Hematopoietic multipotent progenitor cell treated with erythropoietin and hydrocortisone succinate and interleukin-3 and kit ligand, for 17 days (in vitro differentiated cells): ENCODE results near the gene C10orf90.

Experiments
- DNase-seq: peaks from one replicate; pipeline ENCODE4 v3.0.0-alpha.2; 2015; ENCODE audit warnings: low spot score

Gene C10orf90

GRCh38 chr10:126674741-126675515 is 4.4 kb upstream of the C10orf90 start:
- no peak for DNase-seq

GRCh38 chr10:126673565-126673964 is 3.1 kb upstream of the C10orf90 start:
- DNase-seq, result no peak

GRCh38 chr10:126671402-126671975 is 996 bp upstream of the C10orf90 start:
- no peak for DNase-seq

- no peak for DNase-seq
These were observed 385 bp upstream of the C10orf90 start for GRCh38 chr10:126670895-126671261.

GRCh38 chr10:126669168-126669567 is 1.3 kb downstream of the C10orf90 start:
- no peak for DNase-seq

- DNase-seq, result no peak
These were observed 2.0 kb downstream of the C10orf90 start for GRCh38 chr10:126668505-126668904.

GRCh38 chr10:126667568-126667967 is 2.9 kb downstream of the C10orf90 start:
- DNase-seq, result no peak

GRCh38 chr10:126665207-126665606 is 5.3 kb downstream of the C10orf90 start:
- DNase-seq, result no peak

- no peak for DNase-seq
These were observed 6.6 kb downstream of the C10orf90 start for GRCh38 chr10:126663880-126664279.

GRCh38 chr10:126663328-126663727 is 7.2 kb downstream of the C10orf90 start:
- DNase-seq, result no peak

- no peak for DNase-seq
These were observed 8.5 kb downstream of the C10orf90 start for GRCh38 chr10:126661841-126662515.

- no peak for DNase-seq
These were observed 9.1 kb downstream of the C10orf90 start for GRCh38 chr10:126661356-126661755.

GRCh38 chr10:126659750-126660149 is 10.7 kb downstream of the C10orf90 start:
- no peak for DNase-seq

- DNase-seq, result no peak
These were observed 11.6 kb downstream of the C10orf90 start for GRCh38 chr10:126658928-126659327.

GRCh38 chr10:126654579-126654978 is 15.9 kb downstream of the C10orf90 start:
- DNase-seq, result no peak

GRCh38 chr10:126651467-126651866 is 19.0 kb downstream of the C10orf90 start:
- DNase-seq, result no peak

GRCh38 chr10:126650161-126650560 is 20.3 kb downstream of the C10orf90 start:
- DNase-seq, result no peak

- DNase-seq, result no peak
These were observed 23.4 kb downstream of the C10orf90 start for GRCh38 chr10:126647116-126647515.

GRCh38 chr10:126646110-126646509 is 24.4 kb downstream of the C10orf90 start:
- no peak for DNase-seq

- DNase-seq, result no peak
These were observed 30.1 kb downstream of the C10orf90 start for GRCh38 chr10:126640401-126640800.

GRCh38 chr10:126639084-126639483 is 31.4 kb downstream of the C10orf90 start:
- no peak for DNase-seq

GRCh38 chr10:126638542-126638941 is 32.0 kb downstream of the C10orf90 start:
- no peak for DNase-seq

- no peak for DNase-seq
These were observed 33.0 kb downstream of the C10orf90 start for GRCh38 chr10:126637501-126637900.
